Measurements from ENCODE around the gene TMEM178A. TPM values are rescaled to one million over a fixed set of nuclear protein-coding genes. Genes with fewer than 3 reads are reported as not detected.
"Not testable (repeated sequence)": the region's sequence is repeated elsewhere in the genome, so short reads cannot be mapped to it uniquely, and the experiment has no call there.

Gene TMEM178A
- total RNA-seq, 2 experiments from 2014 or later = 0.25 to 0.38 TPM

- Histone ChIP-seq H3K36me3 (ENCODE audit: insufficient read depth, low read length) (no peaks in the 10 kb centered on the region), H4K20me1 (ENCODE audit: insufficient read depth, low read length) (no peaks in the 10 kb centered on the region), H3K4me1 (ENCODE audit: insufficient read depth, low read length, poor library complexity, severe bottlenecking) (no peaks in the 10 kb centered on the region), H3K79me2 (ENCODE audit: insufficient read depth, low read depth, low read length) (no peaks in the 10 kb centered on the region), H3K4me2 (ENCODE audit: low read length) (no peak overlapping the region), H3K4me3 (ENCODE audit: low read depth, low read length, poor library complexity, severe bottlenecking) (no peak overlapping the region), H2AFZ (ENCODE audit: low read length) (no peak overlapping the region), H3K27ac (ENCODE audit: low read depth, low read length, poor library complexity, severe bottlenecking) (no peak overlapping the region), H3K9me3 (ENCODE audit: low read length) (no peaks in the 10 kb centered on the region; the same call in 1 of the 2 replicates), H3K9me2 (ENCODE audit: insufficient read depth, low read length) (no peaks in the 10 kb centered on the region)
- CTCF ChIA-PET (ENCODE audit: unreplicated experiment) = no interaction called here
- no peak for DNase-seq (ENCODE audit: low spot score)
- BruUV-seq (replicated peaks) = no TSS peak
- no peak for TF ChIP-seq CTCF (conservative IDR thresholded peaks at IDR 0.05; ENCODE audit: low read length)
- no peak for TF ChIP-seq EZH2phosphoT487 (IDR thresholded peaks at IDR 0.05; ENCODE audit: borderline replicate concordance, low read depth, low read length)
- intact Hi-C loops (cut with micrococcal nuclease; ENCODE audit: unreplicated experiment) = no loop called here
- POLR2A ChIA-PET = interaction anchor here (0.8 kb wide), 1 partner anchor 38 kb away, joined by 4 read pairs; no protein-coding TSS in a partner anchor
These were observed 15.2 kb upstream of the TMEM178A start for GRCh38 chr2:39650468-39650867.

GRCh38 chr2:39656215-39656614, 9.5 kb upstream of the TMEM178A start:
- BruUV-seq (replicated peaks); H3K4me1 ChIP-seq (ENCODE audit: insufficient read depth, low read length, poor library complexity, severe bottlenecking); H3K27ac ChIP-seq (ENCODE audit: low read depth, low read length, poor library complexity, severe bottlenecking); H3K79me2 ChIP-seq (ENCODE audit: insufficient read depth, low read depth, low read length); H3K4me3 ChIP-seq (ENCODE audit: low read depth, low read length, poor library complexity, severe bottlenecking); DNase-seq (ENCODE audit: low spot score); H3K9me2 ChIP-seq (ENCODE audit: insufficient read depth, low read length); POLR2A ChIA-PET; H4K20me1 ChIP-seq (ENCODE audit: insufficient read depth, low read length); H2AFZ ChIP-seq (ENCODE audit: low read length); H3K36me3 ChIP-seq (ENCODE audit: insufficient read depth, low read length); CTCF ChIA-PET (ENCODE audit: unreplicated experiment); intact Hi-C loops (cut with micrococcal nuclease; ENCODE audit: unreplicated experiment); H3K4me2 ChIP-seq (ENCODE audit: low read length); H3K9me3 ChIP-seq (ENCODE audit: low read length): not testable (repeated sequence)

GRCh38 chr2:39657287-39657937, 8.3 kb upstream of the TMEM178A start:
- Histone ChIP-seq H3K79me2 (ENCODE audit: insufficient read depth, low read depth, low read length) (no peaks in the 10 kb centered on the region), H3K9me3 (ENCODE audit: low read length) (no peaks in the 10 kb centered on the region; the same call in 1 of the 2 replicates), H3K4me2 (ENCODE audit: low read length) (no peak overlapping the region), H3K4me3 (ENCODE audit: low read depth, low read length, poor library complexity, severe bottlenecking) (no peak overlapping the region), H2AFZ (ENCODE audit: low read length) (no peak overlapping the region), H3K36me3 (ENCODE audit: insufficient read depth, low read length) (no peaks in the 10 kb centered on the region), H4K20me1 (ENCODE audit: insufficient read depth, low read length) (no peaks in the 10 kb centered on the region), H3K4me1 (ENCODE audit: insufficient read depth, low read length, poor library complexity, severe bottlenecking) (no peaks in the 10 kb centered on the region), H3K27ac (ENCODE audit: low read depth, low read length, poor library complexity, severe bottlenecking) (no peak overlapping the region), H3K9me2 (ENCODE audit: insufficient read depth, low read length) (no peaks in the 10 kb centered on the region)
- ChIA-PET CTCF (ENCODE audit: unreplicated experiment) (no interaction called here), POLR2A (no interaction called here)
- DNase-seq (ENCODE audit: low spot score) = no peak
- TF ChIP-seq CTCF (conservative IDR thresholded peaks at IDR 0.05; ENCODE audit: low read length) (no peak), EZH2phosphoT487 (IDR thresholded peaks at IDR 0.05; ENCODE audit: borderline replicate concordance, low read depth, low read length) (no peak)
- intact Hi-C loops (cut with micrococcal nuclease; ENCODE audit: unreplicated experiment) = no loop called here
- no TSS peak for BruUV-seq (replicated peaks)
